Stomach (tissue), 4 donors: ENCODE data around the gene OR5H2.

Source experiments
- EP300 ChIP-seq: sonication (generic); formaldehyde crosslinking; IDR thresholded peaks from one replicate; pipeline ENCODE4 v1.6.1; 2017; ENCODE audit warnings: antibody characterized with exemption
- TF ChIP-seq, protein P1 (sequence below), 7 experiments: fragments of 450-650 bp in 4 of 7; fragments of 200-600 bp in 3 of 7; sonication (generic) in 3 of 7; IDR thresholded peaks; one replicate each; pipeline ENCODE4 v1.5.1; 2016 to 2019; ENCODE audit warnings: antibody characterized with exemption in 7 of 7, control low read depth in 2 of 7, mild to moderate bottlenecking in 1 of 7

DNA sequence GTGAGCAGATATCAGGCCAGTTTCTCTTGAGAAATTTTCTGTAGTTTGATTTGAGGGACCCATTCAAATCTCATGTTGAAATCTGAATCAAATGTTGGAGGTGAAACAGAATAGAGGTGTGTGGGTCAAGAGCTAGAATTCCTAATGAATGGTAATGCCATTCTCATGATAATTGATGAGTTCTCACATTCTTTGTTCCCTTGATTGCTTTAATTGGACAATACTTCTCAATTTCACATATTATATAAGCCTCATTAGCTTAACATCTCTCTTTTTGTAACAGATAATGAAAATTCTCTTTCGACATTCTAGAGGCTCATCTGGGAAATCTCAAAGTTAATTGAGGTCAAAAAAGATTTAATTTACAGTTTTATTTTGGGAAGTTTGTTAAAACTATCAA lies 40.1 kb upstream of the OR5H2 start:
- no peak for TF ChIP-seq EP300
- TF ChIP-seq, protein P1, sequence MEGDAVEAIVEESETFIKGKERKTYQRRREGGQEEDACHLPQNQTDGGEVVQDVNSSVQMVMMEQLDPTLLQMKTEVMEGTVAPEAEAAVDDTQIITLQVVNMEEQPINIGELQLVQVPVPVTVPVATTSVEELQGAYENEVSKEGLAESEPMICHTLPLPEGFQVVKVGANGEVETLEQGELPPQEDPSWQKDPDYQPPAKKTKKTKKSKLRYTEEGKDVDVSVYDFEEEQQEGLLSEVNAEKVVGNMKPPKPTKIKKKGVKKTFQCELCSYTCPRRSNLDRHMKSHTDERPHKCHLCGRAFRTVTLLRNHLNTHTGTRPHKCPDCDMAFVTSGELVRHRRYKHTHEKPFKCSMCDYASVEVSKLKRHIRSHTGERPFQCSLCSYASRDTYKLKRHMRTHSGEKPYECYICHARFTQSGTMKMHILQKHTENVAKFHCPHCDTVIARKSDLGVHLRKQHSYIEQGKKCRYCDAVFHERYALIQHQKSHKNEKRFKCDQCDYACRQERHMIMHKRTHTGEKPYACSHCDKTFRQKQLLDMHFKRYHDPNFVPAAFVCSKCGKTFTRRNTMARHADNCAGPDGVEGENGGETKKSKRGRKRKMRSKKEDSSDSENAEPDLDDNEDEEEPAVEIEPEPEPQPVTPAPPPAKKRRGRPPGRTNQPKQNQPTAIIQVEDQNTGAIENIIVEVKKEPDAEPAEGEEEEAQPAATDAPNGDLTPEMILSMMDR (IDR thresholded peaks at IDR 0.05): no peak
